NCI-H774 (cell line): ENCODE measurements around the gene PIK3R4.

Experiments used
- DNase-seq: peaks from one replicate; lab custom pipeline; 2025; lab: John Stamatoyannopoulos, UW

Gene PIK3R4

DNA sequence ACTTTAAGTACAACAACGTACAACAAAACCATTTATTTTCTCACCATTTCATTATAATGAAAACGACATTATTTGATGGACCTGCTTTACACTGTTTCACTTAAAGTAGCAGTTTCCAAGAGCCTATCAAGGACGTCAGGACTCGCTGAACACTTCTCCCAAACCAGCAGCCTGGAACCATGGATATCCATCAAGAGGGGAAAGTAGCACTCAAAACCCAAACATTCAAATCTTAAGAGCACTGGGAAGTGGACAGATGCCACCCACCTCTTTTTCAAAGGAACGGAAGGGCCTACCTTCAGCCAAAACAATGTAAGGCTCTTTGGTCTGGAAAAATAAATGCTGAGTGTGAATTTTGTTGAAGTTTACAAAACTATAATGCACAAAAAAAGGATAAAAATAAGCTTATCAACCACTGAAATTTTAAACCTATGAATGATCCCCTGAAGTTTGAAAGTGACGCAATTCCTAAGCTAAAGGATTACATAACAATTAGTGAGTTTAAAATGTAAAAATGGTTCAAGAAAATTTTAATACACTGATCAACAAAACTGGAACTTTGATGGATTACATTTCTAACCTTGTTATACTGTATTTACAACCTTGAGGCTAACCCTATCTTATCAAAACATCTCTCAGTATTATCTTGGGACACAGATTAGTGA is 4.6 kb downstream of the PIK3R4 start:
- no peak for DNase-seq

DNA sequence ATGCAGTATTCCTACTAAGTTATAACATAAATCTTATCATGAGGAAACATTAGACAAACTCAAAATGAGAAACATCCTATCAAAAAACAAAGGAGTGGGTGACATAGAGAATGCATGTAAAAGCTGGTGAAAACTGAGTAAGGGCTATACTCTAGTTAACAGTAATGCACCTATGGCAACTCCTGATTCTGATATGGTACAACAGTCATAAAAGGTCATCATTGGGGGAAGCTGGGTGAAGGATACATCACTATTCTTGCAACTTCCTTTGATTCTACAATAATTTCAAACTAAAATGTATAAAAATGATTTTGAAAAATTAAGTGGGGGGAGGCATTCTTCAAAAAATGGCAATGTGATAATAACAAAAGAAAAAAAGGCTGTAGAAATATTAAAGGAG is 6.8 kb downstream of the PIK3R4 start:
- no peak for DNase-seq

DNA sequence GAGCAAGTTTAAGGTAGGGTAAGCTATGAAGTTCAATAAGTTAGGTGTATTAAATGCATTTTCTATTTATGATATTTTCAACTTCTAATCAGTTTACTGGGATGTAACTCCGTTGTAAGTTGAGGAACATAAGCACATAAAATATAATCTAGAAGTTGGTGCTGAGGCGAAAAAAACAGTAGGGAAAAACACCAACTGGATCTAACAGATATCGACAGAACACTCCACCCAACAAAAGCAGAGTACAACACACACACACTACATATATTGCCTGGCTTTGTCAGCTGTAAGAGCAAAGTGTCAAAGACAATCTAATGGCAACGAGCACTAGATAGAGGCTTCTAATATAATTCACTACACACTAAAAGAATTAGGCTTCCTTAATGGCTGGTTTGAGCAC is 8.4 kb downstream of the PIK3R4 start:
- DNase-seq: no peak

DNA sequence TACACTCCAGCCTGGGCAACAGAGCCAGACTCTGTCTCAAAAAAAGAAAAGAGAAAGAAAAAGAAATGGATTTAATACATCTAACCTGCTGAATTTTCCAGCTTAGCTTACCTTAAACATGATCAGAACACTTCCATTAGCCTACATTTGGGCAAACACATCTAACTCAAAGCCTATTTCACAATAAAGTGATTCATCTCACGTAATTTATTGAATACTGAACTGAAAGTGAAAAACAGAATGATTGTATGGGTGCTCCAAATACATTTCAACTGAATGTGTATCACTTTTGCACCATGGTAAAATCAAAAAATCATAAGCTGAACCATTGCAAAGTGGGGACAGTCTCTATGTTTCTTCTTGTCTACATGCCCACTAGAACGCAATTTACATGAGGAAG is 9.0 kb downstream of the PIK3R4 start:
- no peak for DNase-seq

DNA sequence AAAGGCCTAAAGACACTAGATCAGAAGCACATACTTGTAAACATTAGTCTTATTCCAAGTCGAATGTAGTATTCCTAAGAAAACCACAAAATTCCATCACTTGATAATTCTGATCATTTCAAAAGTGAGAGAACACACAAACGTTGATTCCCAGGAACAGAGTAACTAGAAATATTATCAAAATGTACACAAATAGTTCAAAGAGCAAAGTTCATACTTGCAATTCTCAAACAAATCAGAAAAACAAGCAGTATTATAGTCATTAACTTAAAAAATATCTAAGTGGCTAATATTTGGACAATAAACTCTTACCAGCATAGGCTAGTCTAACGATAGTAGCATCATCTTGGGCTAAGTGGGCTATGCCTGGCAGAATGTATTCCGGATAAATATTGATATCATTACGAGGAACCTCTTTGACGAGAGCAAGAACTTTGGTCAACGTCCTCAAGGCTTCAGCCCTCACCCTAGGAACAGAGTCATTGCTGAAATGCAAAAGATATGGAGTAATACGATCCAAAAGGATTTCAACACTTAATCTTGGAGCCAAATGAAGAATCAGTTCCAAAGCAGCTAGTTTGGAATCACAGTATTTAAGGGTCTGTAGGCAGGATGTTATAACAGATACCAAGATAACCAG is 13.3 kb downstream of the PIK3R4 start:
- DNase-seq: no peak

DNA sequence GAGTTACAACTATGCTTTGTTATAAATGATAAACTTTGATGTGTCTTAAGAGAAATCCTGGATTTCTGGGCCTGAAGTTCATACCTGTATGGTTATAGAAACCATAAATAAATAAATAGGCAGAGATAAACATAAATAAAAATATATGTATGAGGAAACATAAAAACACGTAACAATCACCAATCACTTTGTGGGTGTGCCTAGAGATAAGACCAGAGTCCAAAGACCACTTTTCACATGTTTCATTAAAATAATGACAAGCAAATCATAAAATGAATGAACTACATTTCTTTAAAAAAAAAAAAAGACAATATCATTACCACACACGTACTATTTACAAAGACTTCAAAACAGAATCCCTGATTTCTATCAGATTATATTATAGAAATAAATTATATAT is 14.1 kb downstream of the PIK3R4 start:
- no peak for DNase-seq

DNA sequence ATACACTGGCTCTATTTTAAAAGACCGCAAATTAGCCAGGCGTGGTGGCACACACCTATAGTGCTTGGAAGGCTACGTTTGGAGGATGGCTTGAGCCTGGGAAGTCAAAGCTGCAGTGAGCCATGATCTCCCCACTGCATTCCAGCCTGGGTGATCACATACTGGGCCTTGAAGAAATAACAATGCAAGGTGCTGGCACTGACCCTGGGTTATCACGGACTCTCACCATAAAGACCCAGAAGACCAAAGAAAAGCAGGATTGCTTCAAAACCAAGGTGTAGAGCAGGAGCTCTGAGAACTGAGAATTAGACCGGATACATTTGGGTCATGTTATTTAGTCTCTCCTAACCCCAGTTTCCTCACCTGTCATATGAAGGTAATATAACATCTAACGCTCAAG is 14.8 kb downstream of the PIK3R4 start:
- DNase-seq: no peak

DNA sequence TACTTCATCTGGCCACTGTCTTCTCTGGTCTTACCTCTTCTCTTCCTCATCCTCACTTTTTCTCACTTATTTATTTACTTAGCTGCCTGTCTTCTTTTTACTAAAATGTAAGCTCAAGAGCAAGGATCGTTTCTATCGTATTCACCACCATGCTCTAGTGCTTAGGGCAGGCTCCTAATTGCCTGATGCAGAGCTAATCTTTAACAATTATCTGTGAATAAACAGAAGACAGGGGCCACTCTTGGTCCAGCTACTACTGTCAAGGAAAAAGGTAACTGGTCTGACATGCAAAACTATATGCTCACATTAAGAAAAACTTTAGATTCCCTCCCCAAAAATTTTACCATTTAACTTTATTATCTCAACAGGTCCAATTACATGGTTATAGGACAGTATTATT is 17.5 kb downstream of the PIK3R4 start:
- DNase-seq: no peak

DNA sequence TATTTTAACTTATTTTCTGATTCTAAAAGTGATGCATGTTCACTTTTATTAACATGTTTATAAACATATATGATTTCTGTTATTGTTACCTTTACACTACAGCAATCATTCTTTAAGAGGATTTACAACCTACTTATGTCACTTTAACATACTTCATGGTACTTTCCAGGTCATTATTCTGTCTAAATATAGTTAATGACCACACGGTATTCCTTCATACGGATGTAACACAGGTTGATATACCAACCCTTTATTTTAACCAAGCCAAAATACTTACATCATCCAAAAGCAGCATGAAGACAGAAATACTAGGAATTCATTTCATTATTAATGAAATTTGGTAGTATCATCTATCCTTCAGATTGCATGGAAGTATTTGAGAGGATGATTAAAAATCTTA is 18.6 kb downstream of the PIK3R4 start:
- DNase-seq: no peak

DNA sequence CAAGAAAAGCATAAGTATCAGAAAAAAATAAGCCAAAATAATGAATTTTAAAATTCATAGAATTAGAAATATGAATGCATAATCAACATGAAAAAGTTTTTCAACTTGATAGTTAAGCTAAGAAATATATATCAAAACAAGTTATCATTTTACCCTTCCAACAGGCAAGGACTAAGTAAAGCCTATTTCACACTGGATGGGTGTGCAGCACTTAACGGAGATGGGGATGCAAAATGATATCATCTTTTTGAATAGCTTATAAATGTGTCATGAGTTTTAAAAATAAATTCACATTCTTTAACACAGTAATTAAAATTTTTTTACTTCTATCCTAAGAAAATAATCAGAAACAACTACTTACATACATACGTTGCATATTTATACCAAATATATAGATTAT is 20.9 kb downstream of the PIK3R4 start:
- DNase-seq: no peak

DNA sequence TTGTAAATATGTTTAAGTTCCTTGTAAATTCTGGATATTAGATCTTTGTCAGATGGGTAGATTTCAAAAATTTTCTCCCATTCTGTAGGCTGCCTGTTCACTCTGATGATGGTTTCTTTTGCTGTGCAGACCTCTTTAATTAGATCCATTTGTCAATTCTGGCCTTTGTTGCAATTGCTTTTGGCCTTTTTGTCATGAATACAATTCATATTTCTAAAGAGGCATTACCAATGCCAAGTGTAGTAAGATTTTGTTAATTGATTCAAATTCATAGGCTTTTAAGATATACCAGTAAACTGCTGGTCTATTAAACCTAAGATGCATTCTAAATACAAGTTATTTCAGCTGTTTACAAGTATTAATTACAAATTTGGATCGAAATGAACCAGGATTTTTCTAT is 31.0 kb downstream of the PIK3R4 start:
- no peak for DNase-seq

DNA sequence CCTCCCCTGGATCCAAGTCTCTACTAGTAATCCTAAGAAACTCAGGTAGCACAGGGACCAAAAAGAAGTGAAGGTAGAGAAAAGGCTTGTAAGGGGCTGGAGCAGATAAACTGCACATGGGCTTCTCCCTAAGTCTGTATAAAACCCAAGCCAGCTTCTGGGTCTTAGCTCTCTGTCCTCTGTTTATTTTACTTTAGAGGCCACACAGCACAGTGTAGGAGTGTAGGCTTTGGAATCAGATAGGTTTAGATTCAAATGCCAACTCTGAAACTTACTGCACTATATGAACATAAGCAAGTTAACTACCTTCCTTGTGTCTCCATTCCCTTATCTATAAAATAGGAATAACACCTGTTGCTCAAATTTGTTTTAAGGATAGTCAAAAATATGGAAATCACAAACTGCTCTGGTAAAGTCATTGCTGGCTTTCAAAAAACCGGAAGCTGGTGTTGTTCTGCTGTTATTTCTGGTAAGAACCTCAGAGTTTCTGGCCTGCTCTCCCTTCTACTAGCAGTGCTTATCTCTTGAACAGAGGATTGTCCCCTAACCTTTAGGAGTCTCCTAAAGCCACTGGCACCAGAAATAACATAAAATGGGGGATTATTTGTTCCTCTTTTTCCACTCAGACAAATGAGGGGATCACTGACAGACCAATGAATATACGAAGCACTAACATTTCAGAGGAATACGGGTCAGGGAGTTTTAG is 33.8 kb downstream of the PIK3R4 start:
- DNase-seq: no peak

DNA sequence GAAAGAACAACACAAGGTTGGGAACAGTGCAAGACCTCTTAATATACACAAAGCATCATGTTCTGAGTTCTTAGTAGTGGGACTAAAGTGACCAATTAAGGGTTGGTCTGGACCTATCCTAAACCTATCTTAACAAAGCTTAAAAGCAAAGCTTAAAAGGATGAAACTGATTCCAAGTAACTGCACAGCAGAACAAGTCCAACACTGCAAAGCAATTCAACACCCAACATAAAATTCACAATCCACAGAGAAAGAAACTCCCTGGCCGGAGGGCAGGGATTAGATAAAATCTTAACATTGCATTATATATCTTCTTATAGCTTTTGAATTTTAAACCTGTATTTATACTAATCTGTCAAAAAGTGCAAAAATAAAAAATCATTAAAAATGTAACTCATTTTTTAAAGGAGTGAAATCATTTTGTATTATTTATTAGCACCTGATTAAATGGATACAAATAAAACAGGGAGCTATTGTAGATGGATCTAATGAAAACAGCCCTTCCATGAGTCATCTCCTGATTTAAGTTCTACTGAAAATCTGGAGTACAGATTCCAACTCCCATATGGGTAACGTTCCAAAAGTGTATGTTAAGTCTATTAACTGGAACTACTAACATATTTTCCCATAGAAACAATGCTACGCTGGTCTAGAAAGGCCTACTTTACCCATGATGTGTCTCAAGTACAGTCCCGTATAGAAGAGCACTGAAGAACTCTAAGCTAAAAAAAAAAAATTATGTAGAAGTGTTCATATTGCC is 34.9 kb downstream of the PIK3R4 start:
- DNase-seq: no peak

DNA sequence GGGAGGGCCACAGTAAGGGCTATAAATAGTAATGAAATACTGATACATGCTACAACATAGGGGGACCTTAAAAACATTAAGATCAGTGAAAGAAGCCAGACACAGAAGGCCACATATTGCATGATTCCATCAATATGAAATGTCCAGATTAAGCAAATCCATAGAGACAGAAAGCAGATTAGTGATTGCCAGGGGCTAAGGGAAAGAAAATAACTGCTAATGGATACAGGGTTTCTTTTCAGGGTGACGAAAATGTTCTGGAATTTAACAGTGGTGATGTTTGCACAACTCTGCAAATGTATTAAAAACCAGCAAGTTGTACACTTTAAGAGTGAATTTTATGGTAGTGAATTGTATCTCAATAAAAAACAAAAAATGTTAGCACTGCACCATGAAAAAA is 37.0 kb downstream of the PIK3R4 start:
- no peak for DNase-seq

DNA sequence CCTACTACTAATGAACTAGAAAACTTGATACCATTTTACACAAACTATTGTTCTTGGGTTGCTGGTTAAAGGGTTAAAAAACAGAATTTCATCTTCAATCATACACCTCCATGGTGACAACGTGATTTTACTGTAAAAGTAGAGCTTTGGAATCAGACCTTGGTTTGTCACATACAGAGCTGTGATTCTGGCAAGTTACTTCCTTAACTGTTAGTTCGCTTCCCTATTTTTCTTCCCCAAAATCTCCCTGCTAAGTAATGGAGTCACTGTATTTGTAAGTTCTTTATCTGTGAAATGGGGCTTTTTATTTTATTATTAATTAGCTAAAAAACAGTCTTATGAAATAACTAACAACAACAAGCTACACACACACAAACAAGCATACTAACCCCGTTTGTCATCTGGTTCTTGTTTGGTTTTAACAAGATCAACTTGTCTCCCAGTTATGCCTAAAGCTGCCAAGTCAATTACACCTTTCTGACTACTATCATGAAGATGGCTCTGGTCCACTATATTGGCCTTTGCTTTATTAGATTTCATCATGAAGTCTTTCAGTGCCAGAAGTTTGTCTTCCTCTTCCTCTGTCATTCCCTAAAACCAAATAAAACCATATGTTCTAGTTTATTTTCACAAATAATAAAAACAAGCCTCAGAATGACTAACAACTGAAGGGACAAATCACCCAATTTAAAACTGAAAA is 38.6 kb downstream of the PIK3R4 start:
- no peak for DNase-seq

DNA sequence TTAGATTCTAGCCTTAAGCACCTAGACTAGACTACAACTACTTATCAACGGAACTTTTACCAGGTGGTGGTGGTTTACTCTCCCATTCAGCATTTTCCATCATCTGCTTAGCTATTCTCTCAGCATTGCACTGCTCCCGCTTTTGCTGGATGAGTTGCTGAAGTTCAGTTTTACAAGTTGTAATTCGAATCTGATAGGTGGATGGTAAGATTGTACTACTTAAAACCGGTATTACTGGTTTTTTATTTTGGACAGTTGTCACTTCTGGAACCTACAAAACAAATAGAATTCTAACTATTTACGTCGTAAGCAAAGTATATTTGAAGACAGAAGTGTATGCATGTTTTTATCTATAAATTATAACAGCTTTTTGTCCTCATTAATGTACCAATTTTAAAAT is 41.1 kb downstream of the PIK3R4 start:
- DNase-seq: no peak

DNA sequence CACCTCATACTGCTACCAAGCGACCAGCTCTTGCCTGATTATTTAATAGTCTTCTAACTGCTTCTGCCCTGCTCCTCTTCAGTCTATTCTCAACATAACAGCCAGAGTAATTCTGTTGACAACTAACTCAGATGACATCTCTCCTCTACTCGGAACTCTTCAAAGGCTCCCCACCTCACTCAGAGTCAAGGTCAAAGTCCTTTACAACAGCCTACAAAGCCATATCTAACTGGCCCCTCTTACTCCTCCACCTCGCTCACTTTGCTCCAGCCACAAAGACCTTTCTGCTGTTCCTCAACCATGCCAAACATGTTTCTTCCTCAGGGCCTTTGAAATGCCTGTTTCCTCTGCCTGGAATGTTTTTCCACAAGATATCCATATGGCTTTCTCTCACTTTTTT is 43.6 kb downstream of the PIK3R4 start:
- DNase-seq: no peak

DNA sequence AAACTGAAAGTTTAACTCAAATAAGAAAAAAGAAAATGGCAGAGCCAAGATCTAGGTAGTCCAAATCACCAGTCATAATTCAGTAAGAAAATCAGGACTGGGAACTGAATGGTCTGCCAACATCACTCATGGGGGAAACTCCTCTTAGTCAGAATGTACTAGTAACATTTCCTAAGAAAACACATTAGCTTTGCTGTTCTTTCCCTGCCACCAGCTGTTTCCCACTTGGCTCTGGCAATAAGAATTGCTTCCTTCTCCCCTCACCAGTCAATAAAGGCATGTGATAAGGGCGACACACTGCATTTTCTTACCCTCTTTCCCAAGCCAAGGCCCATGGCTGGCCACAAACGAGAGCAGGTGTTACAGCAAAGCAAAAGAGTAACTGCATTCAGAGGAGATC is 46.1 kb downstream of the PIK3R4 start:
- no peak for DNase-seq

DNA sequence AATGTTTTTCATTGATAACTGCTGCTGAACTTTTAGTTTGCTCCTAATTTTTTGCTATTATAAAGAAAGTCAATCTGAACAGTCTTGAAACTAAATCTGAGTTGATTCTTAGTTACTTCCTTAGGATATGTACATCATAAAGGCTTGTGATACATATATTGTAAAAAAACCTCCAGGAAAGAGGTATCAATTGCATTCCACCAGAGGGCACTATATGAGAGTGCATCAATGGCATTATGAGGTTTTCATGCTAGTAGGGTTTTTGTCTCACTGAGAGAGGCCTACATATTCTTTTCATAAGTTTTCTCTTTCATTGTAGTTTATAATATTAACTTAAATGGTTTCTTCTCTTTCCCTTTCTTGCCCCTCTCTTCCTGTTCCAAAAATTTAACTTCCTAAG is 46.9 kb downstream of the PIK3R4 start:
- DNase-seq: peak; percentile 2

DNA sequence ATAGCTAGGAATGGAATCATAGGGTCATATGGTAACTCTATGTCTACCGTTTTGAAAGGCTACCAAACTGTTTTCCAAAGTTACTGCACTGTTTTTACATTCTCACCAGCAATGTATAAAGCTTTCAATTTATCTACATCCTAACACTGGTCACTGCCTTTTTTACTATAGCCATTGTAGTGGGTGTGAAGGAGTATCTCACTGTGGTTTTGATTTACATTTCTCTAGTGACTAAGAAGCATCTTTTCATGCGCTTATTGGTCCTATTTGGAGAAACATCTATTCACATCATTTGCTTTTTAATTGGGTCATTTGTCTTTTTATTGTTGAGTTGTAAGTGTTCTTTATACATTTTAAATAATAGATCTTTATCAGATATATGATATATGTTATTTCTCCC is 53.3 kb downstream of the PIK3R4 start:
- no peak for DNase-seq

DNA sequence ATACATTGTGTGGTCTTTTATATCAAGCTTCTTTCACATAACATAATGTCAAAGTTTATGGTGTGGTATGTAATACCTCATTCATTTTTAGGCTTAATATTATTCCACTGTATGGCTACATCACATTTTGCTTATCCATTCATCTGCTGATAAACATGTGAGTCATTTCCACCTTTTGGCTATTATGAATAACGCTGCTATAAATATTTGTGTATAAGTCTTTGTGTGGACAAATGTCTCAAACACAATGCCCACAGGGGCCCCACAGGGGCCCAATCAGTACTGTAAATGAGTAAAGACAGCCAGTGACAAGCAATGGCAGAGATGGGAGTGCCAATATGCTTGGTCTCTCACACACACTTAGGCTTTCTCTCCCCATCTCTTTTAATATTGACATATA is 54.2 kb downstream of the PIK3R4 start:
- DNase-seq: no peak
